Cerebellar cortex (tissue), 1 donor: ENCODE measurements around the gene SPIRE1.
A peak's percentile ranks its signal among the peaks of the same experiment; 100 is the strongest.
"Not testable (repeated sequence)": the region's sequence is repeated elsewhere in the genome, so short reads cannot be mapped to it uniquely, and the experiment has no call there.

Source experiments
- DNase-seq: peaks from one replicate; pipeline ENCODE4 v3.0.0-alpha.2; 2015; ENCODE audit warnings: low spot score

The SPIRE1 gene

GRCh38 chr18:12552879-12553242, 105.0 kb downstream of the SPIRE1 start:
- peak; percentile 15 for DNase-seq

- DNase-seq, result peak; percentile 77
Observed at GRCh38 chr18:12551943-12552878, 105.7 kb downstream of the SPIRE1 start.

GRCh38 chr18:12551466-12551865, 106.4 kb downstream of the SPIRE1 start:
- DNase-seq, result not testable (repeated sequence)

GRCh38 chr18:12543697-12544096, 114.2 kb downstream of the SPIRE1 start:
- DNase-seq, result no peak

GRCh38 chr18:12540751-12541150, 117.2 kb downstream of the SPIRE1 start:
- no peak for DNase-seq

- DNase-seq, result not testable (repeated sequence)
Observed at GRCh38 chr18:12539158-12539557, 118.7 kb downstream of the SPIRE1 start.

GRCh38 chr18:12534820-12535219, 123.1 kb downstream of the SPIRE1 start:
- no peak for DNase-seq

- no peak for DNase-seq
Observed at GRCh38 chr18:12532661-12533060, 125.2 kb downstream of the SPIRE1 start.

GRCh38 chr18:12531749-12532148, 126.2 kb downstream of the SPIRE1 start:
- no peak for DNase-seq

GRCh38 chr18:12520442-12520992, 137.4 kb downstream of the SPIRE1 start:
- DNase-seq, result peak; percentile 42

GRCh38 chr18:12518832-12519531, 138.9 kb downstream of the SPIRE1 start:
- DNase-seq, result no peak

- no peak for DNase-seq
Observed at GRCh38 chr18:12518326-12518725, 139.6 kb downstream of the SPIRE1 start.

GRCh38 chr18:12517142-12517825, 140.6 kb downstream of the SPIRE1 start:
- DNase-seq, result no peak

- no peak for DNase-seq
Observed at GRCh38 chr18:12516049-12516630, 141.8 kb downstream of the SPIRE1 start.

- no peak for DNase-seq
Observed at GRCh38 chr18:12515550-12515949, 142.4 kb downstream of the SPIRE1 start.

GRCh38 chr18:12507007-12507406, 150.9 kb downstream of the SPIRE1 start:
- DNase-seq, result no peak

- no peak for DNase-seq
Observed at GRCh38 chr18:12500986-12501385, 156.9 kb downstream of the SPIRE1 start.

GRCh38 chr18:12497839-12498238, 160.1 kb downstream of the SPIRE1 start:
- no peak for DNase-seq

- no peak for DNase-seq
Observed at GRCh38 chr18:12497296-12497695, 160.6 kb downstream of the SPIRE1 start.

GRCh38 chr18:12492907-12493306, 165.0 kb downstream of the SPIRE1 start:
- no peak for DNase-seq

GRCh38 chr18:12491611-12492435, 166.1 kb downstream of the SPIRE1 start:
- no peak for DNase-seq
